SK-N-MC (cell line): Measurements from ENCODE around the gene ST3GAL4.

Experiments
- EZH2 ChIP-seq: fragments of 200-600 bp; sonication (generic); IDR thresholded peaks from one replicate; pipeline ENCODE4 v1.6.1; 2017; ENCODE audit warnings: antibody characterized with exemption
- FOXP2 ChIP-seq: optimal IDR thresholded peaks from 2 replicates; pipeline ENCODE3; 2011; ENCODE audit warnings: mild to moderate bottlenecking, moderate library complexity; ENCODE audit not compliant: insufficient read depth; ENCODE audit errors: extremely low read length, control extremely low read depth
- POLR2AphosphoS5 ChIP-seq: IDR thresholded peaks from 2 replicates; pipeline ENCODE4 v1.6.1; 2012; ENCODE audit warnings: mild to moderate bottlenecking, low read depth, low read length, borderline replicate concordance

DNA sequence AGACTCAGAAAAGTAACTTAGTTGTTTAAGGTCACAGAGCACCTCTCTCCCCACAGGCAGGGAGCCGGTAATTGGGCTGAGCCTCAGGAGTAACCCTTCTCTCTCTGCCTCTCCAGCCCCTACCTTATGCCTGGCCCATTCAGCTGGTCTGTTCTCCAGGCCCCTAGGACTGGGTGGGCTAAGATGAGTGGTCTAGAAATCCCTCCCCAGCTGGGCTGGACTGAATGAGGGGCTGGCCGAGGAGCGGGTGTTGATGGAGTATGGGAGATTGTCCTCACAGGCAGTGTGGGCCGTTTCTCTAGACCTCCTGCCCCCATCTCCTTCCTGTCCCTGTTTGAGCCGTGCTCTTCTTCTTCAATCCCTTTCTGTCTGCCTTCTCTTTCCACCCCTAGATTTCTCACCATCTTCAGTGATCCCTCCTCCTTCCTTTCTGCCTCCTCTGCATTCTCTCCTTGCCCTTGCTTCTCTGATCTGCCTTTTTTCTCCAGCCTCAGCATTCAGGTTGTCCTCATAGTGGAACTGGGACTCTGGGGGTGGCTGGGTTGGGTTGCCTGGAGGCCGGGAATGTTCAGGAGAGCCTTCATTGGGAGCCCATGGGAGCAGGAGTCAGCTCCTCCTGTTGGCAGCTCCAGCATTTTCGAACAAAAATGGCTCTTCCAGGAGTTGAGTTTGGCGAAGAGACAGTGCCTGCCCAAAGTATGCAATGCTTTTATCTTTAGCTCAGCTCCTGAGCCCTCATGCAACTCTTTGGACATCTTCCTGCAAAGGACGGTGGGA lies 7.6 kb downstream of the ST3GAL4 start:
- TF ChIP-seq POLR2AphosphoS5 (no peak), EZH2 (no peak), FOXP2 (no peak)
